Measurements from ENCODE around the gene SRGAP1. TPM values are rescaled to one million over a fixed set of nuclear protein-coding genes. Genes with fewer than 3 reads are reported as not detected.

The SRGAP1 gene
- total and polyA plus RNA-seq, 2 of the 13 experiments (the other 11 are each of a cell fraction or from before 2014, with no cell fraction given): 1.6 to 3.4 TPM

- TF ChIP-seq HIC2 (CRISPR knock-in tag; IDR thresholded peaks at IDR 0.05; ENCODE audit: low read depth) (no peak), SOX6 (IDR thresholded peaks at IDR 0.05) (no peak), SOX6 (CRISPR knock-in tag; IDR thresholded peaks at IDR 0.05) (no peak)
Observed at GRCh38 chr12:64109706-64110105, 265.2 kb downstream of the SRGAP1 start (continued).

- Histone ChIP-seq H3K9me3 (ENCODE audit: low read length) (no peaks in the 10 kb centered on the region), H3K27me3 (ENCODE audit: control insufficient read depth in 1 of 2, insufficient read depth in 2 of 2, low read length in 2 of 2) (no peaks in the 10 kb centered on the region), H2AFZ (ENCODE audit: low read length) (no peak overlapping the region), H3K79me2 (ENCODE audit: insufficient read depth, low read length) (no peaks in the 10 kb centered on the region), H3K4me1 (ENCODE audit: insufficient read depth, low read length) (no peaks in the 10 kb centered on the region), H4K20me1 (ENCODE audit: insufficient read depth, low read length) (no peaks in the 10 kb centered on the region), H3K4me3 (replicated peaks in 1 of 3; ENCODE audit: insufficient read depth in 1 of 3, low read depth in 2 of 3, low read length in 3 of 3) (no peak overlapping the region), H3K4me2 (ENCODE audit: low read depth, low read length) (no peak overlapping the region), H3K36me3 (replicated peaks in 1 of 2; ENCODE audit: control insufficient read depth in 1 of 2, insufficient read depth in 2 of 2, low read length in 2 of 2) (no peaks in the 10 kb centered on the region; a peak in 1 of 5 replicates), H3K27ac (ENCODE audit: extremely low read length, insufficient read depth, low read length) (no peak overlapping the region), H3K9ac (ENCODE audit: insufficient read depth, low read depth, low read length) (no peak overlapping the region)
- no TSS peak for BruUV-seq (replicated peaks)
- ChIA-PET POLR2A (no interaction called here), CTCF (ENCODE audit: low intra/inter-chr PET ratio, low total read pairs) (no interaction called here)
- ATAC-seq: no peak
- no peak for DNase-seq (ENCODE audit: low spot score)
- FAIRE-seq: no peak
- intact Hi-C loops (cut with micrococcal nuclease; ENCODE audit: unreplicated experiment) (no loop called here), in situ Hi-C loops (cut with HindIII; ENCODE audit: extremely low pct_ligation_motif_present, low pct_unique_long_range_greater_than_20kb) (no loop called here)
- TF ChIP-seq AKNA (CRISPR knock-in tag; IDR thresholded peaks at IDR 0.05; ENCODE audit: borderline replicate concordance) (no peak), BCLAF1 (IDR thresholded peaks at IDR 0.05) (no peak), MIER2 (CRISPR knock-in tag; IDR thresholded peaks at IDR 0.05) (no peak), MIXL1 (CRISPR knock-in tag; IDR thresholded peaks at IDR 0.05) (no peak), NCOA1 (CRISPR knock-in tag; IDR thresholded peaks at IDR 0.05) (no peak), GLMP (CRISPR knock-in tag; IDR thresholded peaks at IDR 0.05; ENCODE audit: borderline replicate concordance) (no peak), ZNF180 (CRISPR knock-in tag; IDR thresholded peaks at IDR 0.05; ENCODE audit: borderline replicate concordance, low read depth) (no peak), EP300 (IDR thresholded peaks at IDR 0.05; ENCODE audit: low read depth in 2 of 2, low read length in 2 of 2) (no peak), EP300 (CRISPR knock-in tag; IDR thresholded peaks at IDR 0.05; ENCODE audit: borderline replicate concordance) (no peak), ARID2 (CRISPR knock-in tag; IDR thresholded peaks at IDR 0.05; ENCODE audit: borderline replicate concordance) (no peak), SIN3B (IDR thresholded peaks at IDR 0.05; ENCODE audit: low read length) (no peak), GATAD1 (CRISPR knock-in tag; IDR thresholded peaks at IDR 0.05) (no peak)
Observed at GRCh38 chr12:64110864-64111263, 266.4 kb downstream of the SRGAP1 start.
